DMS53 treated with DMSO at 0.1 percent for 48 hours (cell line): ENCODE measurements around the gene DUSP5.
"Not testable (repeated sequence)": the region's sequence is repeated elsewhere in the genome, so short reads cannot be mapped to it uniquely, and the experiment has no call there.

Experiments
- DNase-seq: peaks from one replicate; lab custom pipeline; 2025; ENCODE audit not compliant: unreplicated experiment; lab: John Stamatoyannopoulos, UW

The DUSP5 gene

GRCh38 chr10:110514848-110515247, 17.1 kb downstream of the DUSP5 start:
- no peak for DNase-seq

- no peak for DNase-seq
These were observed 19.2 kb downstream of the DUSP5 start for GRCh38 chr10:110516815-110517492.

- DNase-seq: no peak
These were observed 24.8 kb downstream of the DUSP5 start for GRCh38 chr10:110522365-110522988.

GRCh38 chr10:110523736-110524135, 26.0 kb downstream of the DUSP5 start:
- no peak for DNase-seq

GRCh38 chr10:110524179-110524858, 26.6 kb downstream of the DUSP5 start:
- DNase-seq: no peak

GRCh38 chr10:110524859-110525232, 27.1 kb downstream of the DUSP5 start:
- DNase-seq: no peak

GRCh38 chr10:110525349-110526260, 27.9 kb downstream of the DUSP5 start:
- DNase-seq: no peak

GRCh38 chr10:110527731-110528171, 30.0 kb downstream of the DUSP5 start:
- DNase-seq: no peak

GRCh38 chr10:110528224-110528996, 30.7 kb downstream of the DUSP5 start:
- no peak for DNase-seq

- not testable (repeated sequence) for DNase-seq
These were observed 31.4 kb downstream of the DUSP5 start for GRCh38 chr10:110528997-110529524.

- no peak for DNase-seq
These were observed 31.9 kb downstream of the DUSP5 start for GRCh38 chr10:110529596-110530011.

GRCh38 chr10:110530131-110530831, 32.6 kb downstream of the DUSP5 start:
- peak; percentile 48 for DNase-seq

GRCh38 chr10:110531687-110532086, 34.0 kb downstream of the DUSP5 start:
- no peak for DNase-seq

- not testable (repeated sequence) for DNase-seq
These were observed 34.9 kb downstream of the DUSP5 start for GRCh38 chr10:110532628-110533027.

GRCh38 chr10:110533149-110533548, 35.4 kb downstream of the DUSP5 start:
- no peak for DNase-seq

GRCh38 chr10:110534571-110534970, 36.9 kb downstream of the DUSP5 start:
- DNase-seq: no peak

- no peak for DNase-seq
These were observed 38.5 kb downstream of the DUSP5 start for GRCh38 chr10:110535958-110536891.

- DNase-seq: no peak
These were observed 41.4 kb downstream of the DUSP5 start for GRCh38 chr10:110539091-110539490.
